CD4-positive, alpha-beta T cell treated with Interleukin-12 subunit alpha and Interleukin-12 subunit beta, for 1 hour (primary cell): Measurements from ENCODE around the gene TSSK3.

ENCODE experiments used
- DNase-seq: peaks from one replicate; pipeline ENCODE4 v3.0.0-alpha.2; 2020

Gene TSSK3, protein sequence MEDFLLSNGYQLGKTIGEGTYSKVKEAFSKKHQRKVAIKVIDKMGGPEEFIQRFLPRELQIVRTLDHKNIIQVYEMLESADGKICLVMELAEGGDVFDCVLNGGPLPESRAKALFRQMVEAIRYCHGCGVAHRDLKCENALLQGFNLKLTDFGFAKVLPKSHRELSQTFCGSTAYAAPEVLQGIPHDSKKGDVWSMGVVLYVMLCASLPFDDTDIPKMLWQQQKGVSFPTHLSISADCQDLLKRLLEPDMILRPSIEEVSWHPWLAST

DNA sequence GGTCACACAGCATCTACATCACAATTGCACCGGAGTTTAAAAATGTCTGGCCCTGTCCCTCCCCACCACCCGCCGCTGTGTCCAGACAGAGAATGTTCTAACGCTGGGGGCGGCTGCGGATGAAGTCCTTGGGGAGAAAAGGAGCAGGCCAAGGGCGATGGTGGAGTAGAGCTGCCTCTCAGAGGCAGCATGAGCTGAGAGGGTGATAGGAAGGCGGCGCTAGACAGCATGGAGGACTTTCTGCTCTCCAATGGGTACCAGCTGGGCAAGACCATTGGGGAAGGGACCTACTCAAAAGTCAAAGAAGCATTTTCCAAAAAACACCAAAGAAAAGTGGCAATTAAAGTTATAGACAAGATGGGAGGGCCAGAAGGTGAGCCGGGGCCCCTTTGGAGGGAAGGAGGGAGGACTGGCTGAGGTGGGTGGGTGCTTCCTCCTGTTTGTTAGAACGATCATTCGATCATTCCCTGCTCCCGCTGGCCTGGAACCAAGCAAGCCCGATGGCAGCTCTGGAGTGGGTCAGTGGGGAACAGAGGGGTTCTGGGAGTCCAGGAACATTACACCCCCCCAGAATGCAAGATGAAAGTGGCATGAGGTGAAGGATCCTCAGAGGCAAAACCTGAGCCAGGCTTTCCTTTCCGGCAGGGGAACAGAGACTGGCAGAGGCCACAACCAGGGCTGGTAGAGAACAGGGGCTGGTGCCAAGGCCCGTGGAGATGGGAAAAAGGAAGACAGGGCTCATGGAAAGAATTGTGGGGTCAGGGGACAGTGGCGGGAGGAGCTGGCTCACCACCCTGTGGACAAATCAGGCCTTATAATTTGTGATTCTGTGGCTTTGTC is at the start of gene TSSK3, which contains the start of gene FAM229A:
Gene TSSK3, plus strand, starts transcription at position 66 of the 840 bp plus-strand sequence. Its CDS starts 163 bp downstream, at position 229.
Gene FAM229A, minus strand, starts transcription at position 12 of the 840 bp plus-strand sequence. CDS start 394 bp downstream, outside the sequence.
- DNase-seq, result no peak

DNA sequence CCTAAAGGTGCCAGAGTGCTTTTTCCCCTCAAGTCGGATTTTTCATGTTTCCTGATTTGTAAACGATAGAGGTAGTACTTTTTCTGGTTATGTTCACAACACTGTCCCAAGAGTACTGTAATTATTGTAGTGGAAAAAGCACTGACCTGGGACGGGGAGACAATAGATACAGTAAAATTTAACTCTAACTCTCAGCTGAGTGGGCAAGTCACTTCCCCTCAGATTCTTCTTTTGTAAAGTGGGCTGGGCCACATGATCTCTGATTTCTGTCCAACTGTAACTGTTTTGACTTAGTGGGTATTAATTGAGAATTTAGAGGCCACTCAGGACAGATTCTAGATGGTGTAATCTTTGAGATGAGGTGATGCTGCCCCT is 45.4 kb upstream of the TSSK3 start:
- DNase-seq, result no peak

DNA sequence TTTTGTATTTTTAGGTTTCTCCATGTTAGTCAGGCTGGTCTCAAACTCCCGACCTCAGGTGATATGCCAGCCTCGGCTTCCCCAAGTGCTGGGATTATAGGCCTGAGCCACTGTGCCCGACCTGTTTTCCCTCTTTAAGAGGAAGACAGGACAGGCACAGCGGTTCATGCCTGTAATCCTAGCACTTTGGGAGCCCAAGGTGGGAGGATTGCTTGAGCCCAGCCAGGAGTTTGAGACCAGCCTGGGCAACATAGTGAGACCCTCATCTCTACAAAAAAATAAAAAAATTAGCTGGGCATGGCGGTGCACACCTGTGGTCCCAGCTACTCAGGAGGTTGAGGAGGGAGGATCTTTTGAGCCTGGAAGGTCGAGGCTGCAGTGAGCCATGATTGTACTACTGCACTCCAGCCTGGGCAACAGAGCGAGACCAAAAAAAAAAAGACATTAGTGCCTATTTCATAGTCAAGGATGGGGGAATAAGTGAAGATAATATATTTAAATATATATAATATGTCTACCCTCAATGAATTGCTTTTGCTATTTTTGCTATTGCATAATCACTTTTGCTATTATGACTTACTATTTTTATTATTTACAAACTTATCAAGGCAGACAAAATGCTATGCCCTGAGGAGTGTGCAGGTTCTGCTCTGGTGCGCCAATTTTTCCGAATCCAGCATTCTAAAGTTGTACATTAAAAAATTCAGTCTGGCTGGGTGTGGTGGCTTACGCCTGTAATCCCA is 44.0 kb upstream of the TSSK3 start:
- no peak for DNase-seq

DNA sequence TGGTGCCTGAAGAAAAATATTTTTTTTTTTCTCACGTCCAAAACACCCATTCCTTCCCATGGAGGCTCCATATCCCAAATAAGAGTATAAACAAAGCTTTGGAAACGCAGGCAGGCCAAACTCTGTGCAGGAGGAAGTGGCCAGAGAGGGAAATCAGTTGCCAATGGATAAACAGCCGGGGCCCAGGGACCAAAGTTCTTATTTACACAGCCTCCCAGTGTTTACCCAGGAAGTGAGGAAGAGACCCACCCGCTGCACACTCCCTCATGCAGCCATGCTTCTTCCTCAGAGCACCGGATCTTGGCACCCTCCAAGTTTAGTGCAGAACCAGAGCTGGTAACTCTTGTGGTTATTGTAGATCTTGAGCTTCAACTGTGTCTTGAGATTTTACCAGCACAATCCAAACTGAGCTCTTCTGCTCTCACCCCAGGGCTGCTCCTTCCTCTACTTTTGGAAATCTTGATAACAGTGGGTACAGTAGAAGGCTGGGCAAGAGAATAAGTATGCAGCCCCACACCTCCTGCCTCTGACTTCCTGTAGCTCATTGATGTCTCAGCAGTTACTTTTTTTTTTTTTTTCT is 40.5 kb upstream of the TSSK3 start:
- peak; percentile 45 for DNase-seq

DNA sequence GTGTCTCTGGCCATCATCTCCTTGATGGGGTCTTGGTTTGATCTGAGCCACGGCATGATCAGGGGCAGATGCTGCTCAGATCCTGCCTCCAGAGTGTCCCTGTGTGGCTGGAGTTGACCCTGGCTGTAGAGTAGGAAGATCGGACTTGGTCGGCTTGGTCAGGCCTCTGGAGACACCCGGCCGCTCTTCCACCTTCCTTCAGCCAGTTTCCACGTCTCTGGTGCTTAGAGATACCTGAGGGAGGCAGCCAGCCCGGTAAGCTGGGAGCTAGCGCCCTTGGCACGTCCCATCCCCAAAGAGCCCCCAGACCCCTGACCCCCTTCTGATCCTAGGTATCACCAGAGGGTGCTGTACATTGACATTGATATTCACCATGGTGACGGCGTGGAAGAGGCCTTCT is 35.1 kb upstream of the TSSK3 start:
- DNase-seq, result no peak

DNA sequence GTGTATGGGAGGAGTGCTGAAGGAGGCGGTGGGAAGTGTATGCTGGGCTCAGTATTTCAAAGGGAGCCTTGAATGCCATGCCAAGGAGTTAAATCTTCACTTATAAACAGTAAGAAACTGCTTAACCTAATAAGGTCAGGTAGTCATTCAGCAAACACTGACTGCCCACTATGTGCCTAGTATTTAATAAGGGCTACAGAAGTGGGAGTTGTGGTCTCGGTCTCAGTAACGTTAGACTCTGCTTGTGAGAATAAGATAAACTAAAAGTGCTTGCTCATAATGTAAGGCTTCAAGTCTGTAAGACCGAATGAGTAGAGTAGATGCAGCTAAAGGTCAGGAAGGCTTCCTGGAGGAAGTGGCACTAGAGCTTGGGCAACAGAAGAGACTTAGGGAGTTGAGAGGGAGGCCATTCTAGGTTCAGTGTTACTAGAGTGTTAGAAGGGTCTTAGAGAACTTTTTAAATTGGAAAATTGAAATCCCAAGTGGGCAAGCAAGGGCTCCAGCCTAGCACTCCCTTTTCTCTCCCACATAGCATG is 32.3 kb upstream of the TSSK3 start:
- DNase-seq, result no peak

DNA sequence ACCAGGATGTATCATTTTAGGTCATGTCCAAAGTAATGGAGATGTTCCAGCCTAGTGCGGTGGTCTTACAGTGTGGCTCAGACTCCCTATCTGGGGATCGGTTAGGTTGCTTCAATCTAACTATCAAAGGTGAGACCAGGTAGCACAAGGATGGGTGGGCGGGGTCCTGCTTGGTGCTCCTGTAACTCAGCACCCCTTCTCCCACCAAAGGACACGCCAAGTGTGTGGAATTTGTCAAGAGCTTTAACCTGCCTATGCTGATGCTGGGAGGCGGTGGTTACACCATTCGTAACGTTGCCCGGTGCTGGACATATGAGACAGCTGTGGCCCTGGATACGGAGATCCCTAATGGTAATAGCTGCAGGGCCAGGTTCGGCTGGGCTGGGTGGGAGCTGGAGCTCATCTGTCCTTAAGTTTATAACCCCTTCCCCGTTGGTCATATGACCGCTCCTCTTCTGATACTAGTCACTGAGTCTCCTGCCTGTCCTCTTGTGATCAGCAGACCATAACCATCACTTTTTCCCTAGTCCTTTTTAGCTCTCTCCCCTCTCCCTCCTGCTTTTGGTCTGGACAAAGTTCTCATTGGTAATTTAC is 31.7 kb upstream of the TSSK3 start:
- no peak for DNase-seq

DNA sequence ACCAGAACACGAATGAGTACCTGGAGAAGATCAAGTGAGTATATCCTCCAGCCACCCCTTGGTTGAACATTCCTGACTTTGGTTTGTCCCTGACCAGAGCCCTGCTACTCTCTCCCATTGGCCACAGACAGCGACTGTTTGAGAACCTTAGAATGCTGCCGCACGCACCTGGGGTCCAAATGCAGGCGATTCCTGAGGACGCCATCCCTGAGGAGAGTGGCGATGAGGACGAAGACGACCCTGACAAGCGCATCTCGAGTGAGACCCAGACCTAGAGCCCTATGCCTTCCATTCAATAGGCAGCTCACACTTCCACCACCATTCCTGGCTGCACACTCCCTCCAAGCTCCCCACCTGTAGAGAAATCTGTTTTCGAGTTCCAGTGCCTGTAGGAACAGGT is 30.8 kb upstream of the TSSK3 start:
- DNase-seq, result no peak

DNA sequence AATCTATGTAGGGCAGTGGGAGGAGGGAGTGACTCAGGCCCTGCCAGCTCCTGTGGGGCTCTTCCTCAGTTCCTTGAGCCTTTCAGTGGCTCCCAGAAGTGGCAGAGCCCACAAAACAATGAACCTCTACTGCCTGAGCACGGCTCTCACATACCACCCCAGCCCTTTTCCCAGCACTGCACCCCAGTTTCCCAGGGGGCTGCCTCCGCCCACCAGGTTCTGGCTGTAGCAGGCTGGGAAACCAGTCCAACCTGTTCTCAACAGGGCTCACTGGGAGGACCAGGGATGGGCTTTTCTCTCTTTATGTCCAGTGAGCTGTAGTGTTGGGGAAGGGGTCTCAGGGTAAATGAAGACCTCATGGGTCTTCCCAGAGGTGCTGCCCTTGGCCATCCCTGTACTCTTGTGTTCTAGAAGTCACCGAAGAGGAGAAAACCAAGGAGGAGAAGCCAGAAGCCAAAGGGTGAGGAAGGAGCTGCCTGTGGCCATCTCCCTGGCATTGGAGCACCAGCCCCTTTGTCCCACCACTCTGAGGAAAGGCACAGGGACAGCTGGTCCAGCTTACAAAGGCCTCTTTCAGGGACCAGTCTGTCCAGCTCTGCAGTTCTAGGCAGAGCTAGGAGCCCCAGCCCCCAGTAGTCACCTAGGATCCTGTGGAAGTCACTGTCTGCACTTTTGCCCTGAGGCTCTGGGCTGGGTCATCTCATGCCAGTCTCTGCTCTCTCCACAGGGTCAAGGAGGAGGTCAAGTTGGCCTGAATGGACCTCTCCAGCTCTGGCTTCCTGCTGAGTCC is 29.9 kb upstream of the TSSK3 start:
- no peak for DNase-seq

DNA sequence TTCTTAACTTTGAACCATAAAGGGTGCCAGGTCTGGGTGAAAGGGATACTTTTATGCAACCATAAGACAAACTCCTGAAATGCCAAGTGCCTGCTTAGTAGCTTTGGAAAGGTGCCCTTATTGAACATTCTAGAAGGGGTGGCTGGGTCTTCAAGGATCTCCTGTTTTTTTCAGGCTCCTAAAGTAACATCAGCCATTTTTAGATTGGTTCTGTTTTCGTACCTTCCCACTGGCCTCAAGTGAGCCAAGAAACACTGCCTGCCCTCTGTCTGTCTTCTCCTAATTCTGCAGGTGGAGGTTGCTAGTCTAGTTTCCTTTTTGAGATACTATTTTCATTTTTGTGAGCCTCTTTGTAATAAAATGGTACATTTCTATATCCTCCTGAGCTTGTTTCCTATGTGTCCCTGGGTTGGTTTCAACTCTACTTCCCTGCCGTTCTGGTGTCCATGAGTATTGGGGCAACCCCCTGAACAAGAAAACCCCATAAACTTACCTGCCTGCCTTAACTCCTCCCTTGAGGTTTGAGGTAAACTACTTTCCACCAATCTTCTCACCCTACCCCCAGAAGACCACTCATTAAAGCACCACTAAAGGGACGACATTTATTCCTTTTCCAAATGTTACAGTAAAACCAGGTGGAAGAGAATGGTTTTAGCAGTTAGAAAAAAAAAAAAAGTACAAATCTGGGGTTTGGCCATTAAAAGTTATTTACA is 28.9 kb upstream of the TSSK3 start:
- no peak for DNase-seq

DNA sequence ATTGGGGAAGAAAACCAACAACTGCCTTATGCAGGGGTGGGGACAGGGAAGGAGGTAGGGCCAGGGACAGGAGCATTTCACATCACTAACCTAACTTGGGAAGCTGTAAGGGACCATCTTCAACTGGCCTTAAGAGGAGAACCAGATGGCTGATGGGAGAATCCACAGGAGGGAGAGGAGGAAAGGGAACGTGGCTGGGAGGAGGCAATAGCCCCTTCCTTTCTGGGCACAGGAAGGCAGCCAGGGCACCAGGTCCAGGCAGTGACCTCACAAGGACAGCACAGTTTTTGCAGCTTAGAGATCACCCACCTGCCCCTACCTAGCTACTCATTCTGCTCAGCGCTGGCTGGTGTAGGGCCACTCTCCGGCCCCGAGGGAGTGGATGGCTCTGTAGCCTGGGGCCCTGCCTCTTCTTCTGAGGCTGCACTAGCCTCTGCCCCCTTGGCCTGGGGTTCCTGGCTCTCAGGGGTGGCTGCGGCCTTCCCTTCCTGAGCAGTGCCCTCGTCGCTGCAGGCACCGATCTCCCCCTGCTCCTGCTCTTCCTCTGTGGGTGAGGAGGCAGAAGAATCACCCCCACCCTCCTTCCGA is 28.0 kb upstream of the TSSK3 start:
- no peak for DNase-seq

DNA sequence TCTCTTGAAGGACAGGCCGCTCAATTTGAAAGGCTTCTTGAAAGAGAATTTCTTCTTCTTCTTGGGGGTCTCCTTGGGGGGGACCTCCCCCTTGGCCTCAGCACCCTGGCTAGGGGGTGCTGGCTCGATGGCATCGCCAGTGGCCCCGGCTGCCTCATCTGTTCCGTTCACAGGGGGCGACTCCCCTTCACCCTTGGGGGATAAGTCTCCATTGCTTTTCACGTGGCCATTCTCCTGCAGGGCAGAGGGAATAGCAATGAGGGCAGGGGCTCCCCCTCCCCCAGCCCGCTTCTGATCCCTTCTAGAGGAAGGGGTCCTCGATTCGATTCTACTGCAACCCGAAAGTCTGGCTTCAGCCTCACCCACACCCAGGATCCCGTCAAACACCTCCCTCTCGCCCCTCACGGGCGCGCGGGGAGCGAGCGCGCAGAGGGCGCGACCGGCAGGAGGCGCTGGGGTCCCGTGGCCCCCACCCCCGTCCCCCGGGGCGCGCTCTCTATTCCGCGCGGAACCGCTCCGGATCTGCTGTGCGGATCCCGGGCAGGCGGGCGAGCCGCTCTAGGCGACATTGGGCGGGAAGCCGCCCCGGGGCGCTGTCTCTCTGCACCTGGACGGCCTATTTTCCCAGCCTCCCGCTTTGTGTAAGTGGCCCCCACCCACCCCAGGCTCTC is 27.3 kb upstream of the TSSK3 start:
- peak; percentile 75 for DNase-seq

DNA sequence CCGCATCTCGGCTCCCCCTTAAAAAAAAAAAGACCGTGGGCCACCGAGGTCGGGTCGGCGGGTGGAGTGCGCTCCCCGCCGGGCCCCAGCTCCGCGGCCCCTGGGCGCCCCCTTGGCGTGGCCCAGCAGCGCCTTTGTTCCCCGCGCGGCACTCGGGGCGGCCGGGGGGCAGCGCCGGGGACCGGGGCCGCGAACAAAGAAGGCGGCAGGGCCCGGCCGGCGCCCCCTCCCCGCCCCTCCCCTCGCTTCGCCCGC is 26.9 kb upstream of the TSSK3 start:
- DNase-seq, result no peak

DNA sequence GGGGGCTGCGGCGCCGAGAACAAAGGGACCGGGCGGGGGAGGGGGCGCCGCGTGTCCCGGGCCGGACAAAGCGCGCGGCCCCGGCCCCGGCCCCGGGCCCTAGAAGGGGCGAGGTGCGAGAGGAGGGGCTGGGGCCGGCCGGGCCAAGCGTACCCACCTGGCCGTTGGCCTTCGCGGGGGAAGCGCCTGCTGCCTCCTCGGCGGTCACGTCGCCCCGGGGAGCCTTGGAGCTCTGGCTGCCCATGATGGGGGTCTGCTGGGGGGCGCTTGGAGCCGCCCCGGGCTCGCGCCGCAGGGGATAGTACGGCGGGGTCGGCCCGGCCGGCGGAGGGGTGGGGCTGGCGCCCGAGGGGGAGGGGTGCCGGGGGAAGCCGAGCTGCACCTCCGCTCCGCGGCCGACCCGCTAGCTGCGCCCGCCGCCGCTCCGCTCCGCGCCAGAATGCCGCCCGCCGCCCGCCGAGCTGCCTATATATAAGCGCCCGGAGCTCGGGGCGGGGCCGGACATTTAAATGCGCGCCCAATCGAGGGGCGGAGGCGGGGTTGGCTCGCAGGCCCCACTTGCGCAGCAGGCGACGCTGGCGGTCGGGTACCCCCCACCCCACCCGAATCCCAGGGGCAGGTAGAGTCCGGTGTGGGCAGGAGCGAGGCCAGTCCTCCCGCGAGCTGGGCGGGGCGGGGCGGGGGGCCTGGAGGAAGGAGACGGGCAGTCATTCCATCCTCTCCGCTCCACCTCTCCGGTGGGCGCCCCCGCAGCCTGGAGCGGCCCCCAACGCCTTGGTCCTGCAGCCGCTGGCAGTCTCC is 26.3 kb upstream of the TSSK3 start, which contains the start of gene MARCKSL1:
Gene MARCKSL1, minus strand, starts transcription at position 444 of the 801 bp plus-strand sequence. Its CDS starts 200 bp downstream, at position 244.
- peak; percentile 91 for DNase-seq

DNA sequence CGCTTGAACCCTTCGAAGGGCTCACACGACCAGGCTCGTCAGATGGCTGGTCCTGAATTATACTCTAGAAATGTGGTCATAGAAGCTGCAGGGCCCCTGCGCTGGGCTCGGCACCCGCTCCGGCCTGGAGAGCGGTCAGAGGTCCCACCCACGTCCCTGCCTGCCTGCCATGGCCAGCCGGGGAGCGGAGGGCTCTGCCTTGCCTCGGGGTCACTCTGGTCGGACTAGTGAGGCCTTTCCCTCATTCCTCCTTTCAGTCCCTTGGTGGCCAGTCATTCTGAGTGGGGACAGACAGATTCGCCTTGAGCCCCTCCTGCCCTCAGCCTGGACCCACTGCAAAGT is 25.8 kb upstream of the TSSK3 start:
- no peak for DNase-seq

DNA sequence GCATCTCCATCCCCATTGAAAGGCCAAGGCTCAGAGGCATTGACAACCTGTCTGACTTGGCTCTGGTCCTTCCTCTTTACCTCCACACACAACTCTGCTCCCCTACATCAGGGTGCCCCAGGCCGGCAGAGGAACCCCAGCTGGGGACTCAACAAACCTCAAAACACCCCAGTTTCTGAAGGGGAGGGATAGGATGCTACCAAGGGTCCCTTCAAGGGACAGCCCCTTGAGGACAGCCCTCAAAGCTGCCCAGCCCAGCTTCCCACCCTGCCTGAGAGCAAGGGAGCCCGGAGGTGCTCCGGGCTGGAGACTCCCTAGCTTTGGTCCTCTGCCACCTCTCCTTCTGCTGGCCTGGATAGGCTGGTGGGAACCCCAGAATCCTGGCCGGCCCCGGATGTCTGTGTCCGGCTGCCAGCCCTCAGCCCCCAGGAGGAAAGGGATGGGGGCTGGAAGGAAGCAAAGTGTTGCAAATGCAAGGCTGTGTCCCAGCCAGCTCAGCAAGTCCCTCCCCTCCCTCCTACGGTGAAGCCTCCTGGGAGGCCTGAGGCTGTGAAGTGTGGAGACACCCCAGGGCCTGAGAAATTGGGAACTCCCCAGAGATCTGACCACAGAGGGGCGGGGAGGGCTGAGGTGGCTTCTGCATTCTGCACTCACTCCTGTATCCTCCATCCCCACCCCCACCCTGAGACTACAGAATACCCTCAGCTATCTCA is 25.2 kb upstream of the TSSK3 start:
- peak; percentile 78 for DNase-seq

DNA sequence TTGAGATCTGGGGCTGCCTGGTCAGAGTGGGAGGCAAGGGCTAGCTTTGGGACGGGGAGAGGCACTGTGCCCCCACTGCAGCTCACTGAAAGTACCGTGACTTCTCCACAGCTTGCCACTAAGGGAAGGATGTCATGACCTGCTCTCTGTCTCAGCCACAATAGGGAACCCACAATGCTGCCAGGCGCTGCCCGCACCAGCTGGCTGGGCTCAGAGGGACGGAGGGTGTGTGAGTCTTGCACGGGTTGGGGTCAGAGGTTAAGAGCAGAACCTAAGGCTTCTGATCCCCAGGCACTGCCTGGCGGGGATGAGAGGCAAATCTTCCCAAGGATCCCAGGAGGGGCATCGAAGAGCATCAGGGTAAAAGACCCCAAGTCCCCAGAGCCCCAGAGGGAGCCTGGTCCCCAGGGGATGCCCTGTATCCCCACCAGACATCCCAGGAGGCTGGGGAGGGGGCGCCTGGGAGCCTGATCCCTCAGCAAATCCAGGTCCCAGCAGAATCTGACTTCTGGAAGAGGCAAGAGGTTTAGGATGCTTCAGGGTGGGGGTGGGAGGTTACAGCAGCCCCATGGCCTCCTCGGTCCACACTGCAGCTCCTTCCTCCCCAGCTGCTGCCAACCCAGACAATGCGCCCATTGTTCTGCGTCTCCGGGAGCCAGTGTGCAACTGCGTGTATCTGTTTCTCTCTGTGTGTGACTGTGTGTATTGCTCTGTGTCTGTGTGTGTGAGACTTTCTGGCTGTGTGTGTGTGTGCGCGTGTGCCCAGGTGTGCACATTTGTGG is 24.3 kb upstream of the TSSK3 start:
- peak; percentile 39 for DNase-seq

DNA sequence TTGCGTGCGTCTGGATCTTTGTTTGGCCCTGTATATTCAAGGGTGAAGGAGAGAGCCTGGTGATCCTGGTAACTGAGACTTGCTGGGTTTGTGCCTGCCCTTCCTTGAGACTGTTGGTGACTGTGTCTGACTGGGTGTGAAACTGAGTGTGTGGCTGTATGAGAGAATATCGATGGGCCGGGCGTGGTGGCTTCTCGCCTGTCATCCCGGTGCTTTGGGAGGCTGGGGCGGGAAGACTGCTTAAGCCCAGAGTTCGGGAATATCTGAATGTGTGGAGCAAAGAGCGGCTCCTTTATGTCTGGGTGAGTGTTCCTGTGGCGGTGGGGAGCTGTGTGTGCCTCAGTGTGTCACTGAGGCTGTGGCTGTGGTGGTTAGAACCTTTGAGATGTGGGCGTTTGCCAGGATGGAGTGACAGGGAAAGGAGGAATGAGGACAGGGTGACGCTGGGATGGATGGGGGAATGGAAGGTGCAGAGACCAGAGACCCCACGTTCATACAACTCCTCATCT is 23.6 kb upstream of the TSSK3 start:
- DNase-seq, result no peak
